Tibial nerve (tissue), 3 donors: ENCODE results near the gene ROBO2.

Experiments used
- POLR2A ChIP-seq, 2 donors: fragments of 450-650 bp; IDR thresholded peaks; one replicate each; pipeline ENCODE4 v1.6.1; 2017; ENCODE audit warnings: antibody characterized with exemption in 2 of 2, mild to moderate bottlenecking in 2 of 2, moderate library complexity in 2 of 2
- TF ChIP-seq, protein P1 (sequence below), 5 experiments: fragments of 200-600 bp in 3 of 5; fragments of 450-650 bp in 2 of 5; sonication (generic) in 3 of 5; IDR thresholded peaks; one replicate each; pipeline ENCODE4 v1.5.1; 2016 to 2019; ENCODE audit warnings: antibody characterized with exemption in 5 of 5, mild to moderate bottlenecking in 3 of 5, moderate library complexity in 2 of 5

- TF ChIP-seq, protein P1, sequence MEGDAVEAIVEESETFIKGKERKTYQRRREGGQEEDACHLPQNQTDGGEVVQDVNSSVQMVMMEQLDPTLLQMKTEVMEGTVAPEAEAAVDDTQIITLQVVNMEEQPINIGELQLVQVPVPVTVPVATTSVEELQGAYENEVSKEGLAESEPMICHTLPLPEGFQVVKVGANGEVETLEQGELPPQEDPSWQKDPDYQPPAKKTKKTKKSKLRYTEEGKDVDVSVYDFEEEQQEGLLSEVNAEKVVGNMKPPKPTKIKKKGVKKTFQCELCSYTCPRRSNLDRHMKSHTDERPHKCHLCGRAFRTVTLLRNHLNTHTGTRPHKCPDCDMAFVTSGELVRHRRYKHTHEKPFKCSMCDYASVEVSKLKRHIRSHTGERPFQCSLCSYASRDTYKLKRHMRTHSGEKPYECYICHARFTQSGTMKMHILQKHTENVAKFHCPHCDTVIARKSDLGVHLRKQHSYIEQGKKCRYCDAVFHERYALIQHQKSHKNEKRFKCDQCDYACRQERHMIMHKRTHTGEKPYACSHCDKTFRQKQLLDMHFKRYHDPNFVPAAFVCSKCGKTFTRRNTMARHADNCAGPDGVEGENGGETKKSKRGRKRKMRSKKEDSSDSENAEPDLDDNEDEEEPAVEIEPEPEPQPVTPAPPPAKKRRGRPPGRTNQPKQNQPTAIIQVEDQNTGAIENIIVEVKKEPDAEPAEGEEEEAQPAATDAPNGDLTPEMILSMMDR (IDR thresholded peaks at IDR 0.05), result no peak
- TF ChIP-seq POLR2A (IDR thresholded peaks at IDR 0.05), result no peak
These were observed 102.7 kb downstream of the ROBO2 start for GRCh38 chr3:77142578-77142977.
